Sciatic nerve (tissue), 2 donors: ENCODE measurements around the gene TRMT2A. TPM values are rescaled to one million over a fixed set of nuclear protein-coding genes. Genes with fewer than 3 reads are reported as not detected.

Source experiments
- ATAC-seq: fragments of 200-7000 bp; cut with Tn5 transposase; one replicate; pipeline ENCODE4 v1.9.1; 2020; ENCODE audit warnings: mild to moderate bottlenecking, moderate library complexity
- DNase-seq: peaks from one replicate; pipeline ENCODE4 v3.0.0-alpha.2; 2020; ENCODE audit warnings: low spot score
- intact Hi-C: fragments of 100-400 bp; cut with DNase I; formaldehyde crosslinking; loops from one replicate; pipeline ENCODE4 v1.14.2; 2022
- total RNA-seq: library from RNA; stranded (reverse); fragmentation: NEBNext Ultra II Directional; extraction: Animal tissue kit (Norgen Biotek cat#: 25700); gene quantifications from one replicate; pipeline ENCODE4 v1.2.1, GENCODE V29; 2021
- donor health status: DM: no; HTN: no; CAD: no.
- donor health status: DM: no; HTN: no; CAD: no.

The TRMT2A gene
- total RNA-seq, 1 donor from 2014 or later, result 46.8 TPM

- ATAC-seq (no peak), DNase-seq (no peak)
- intact Hi-C loops, result no loop called here
Observed at GRCh38 chr22:20126284-20127029, 9.4 kb upstream of the TRMT2A start.

GRCh38 chr22:20125201-20126174 is 8.5 kb upstream of the TRMT2A start:
- DNase-seq, result no peak
- intact Hi-C loops, result no loop called here
- no peak for ATAC-seq

DNA sequence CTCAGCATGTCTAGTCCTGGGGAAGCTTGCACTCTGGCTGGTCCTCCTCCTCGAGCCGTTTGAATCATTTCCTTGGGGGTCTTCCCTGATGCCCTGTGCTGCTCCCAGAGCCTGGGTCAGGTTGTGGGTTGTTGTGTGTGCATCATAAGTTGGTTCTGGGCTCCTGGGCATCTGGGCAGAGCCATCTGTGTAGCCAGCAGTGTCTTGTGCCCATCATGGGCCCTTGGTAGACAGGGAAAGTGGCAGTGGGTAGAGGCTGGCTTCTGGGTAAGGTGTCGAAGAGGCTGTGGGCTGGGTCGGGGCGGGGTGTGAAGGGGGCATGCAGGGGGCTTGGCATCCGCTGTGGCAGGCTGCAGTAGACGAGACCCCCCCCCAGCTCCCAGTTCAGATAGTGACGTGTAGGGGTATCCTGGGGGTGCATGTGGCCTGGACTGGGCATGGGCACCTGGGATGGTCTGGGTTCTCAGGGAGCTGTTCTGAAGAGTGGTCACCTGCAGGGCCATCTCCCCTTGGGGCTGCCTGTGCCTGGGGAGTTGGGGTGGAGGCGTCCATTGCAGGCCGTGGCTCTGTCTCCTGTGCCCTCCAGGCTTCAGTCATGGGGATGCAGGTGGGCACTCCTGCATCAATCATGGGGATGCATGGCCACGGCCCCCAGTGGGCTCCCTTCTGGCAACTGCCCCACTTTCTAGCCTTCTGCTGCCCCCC is 7.2 kb upstream of the TRMT2A start:
- intact Hi-C loops, result no loop called here
- no peak for DNase-seq
- ATAC-seq, result no peak

- intact Hi-C loops, result no loop called here
- DNase-seq (no peak), ATAC-seq (no peak)
Observed at GRCh38 chr22:20123366-20124082, 6.5 kb upstream of the TRMT2A start.

GRCh38 chr22:20121856-20122415 is 4.9 kb upstream of the TRMT2A start:
- no peak for DNase-seq
- intact Hi-C loops, result no loop called here
- no peak for ATAC-seq

DNA sequence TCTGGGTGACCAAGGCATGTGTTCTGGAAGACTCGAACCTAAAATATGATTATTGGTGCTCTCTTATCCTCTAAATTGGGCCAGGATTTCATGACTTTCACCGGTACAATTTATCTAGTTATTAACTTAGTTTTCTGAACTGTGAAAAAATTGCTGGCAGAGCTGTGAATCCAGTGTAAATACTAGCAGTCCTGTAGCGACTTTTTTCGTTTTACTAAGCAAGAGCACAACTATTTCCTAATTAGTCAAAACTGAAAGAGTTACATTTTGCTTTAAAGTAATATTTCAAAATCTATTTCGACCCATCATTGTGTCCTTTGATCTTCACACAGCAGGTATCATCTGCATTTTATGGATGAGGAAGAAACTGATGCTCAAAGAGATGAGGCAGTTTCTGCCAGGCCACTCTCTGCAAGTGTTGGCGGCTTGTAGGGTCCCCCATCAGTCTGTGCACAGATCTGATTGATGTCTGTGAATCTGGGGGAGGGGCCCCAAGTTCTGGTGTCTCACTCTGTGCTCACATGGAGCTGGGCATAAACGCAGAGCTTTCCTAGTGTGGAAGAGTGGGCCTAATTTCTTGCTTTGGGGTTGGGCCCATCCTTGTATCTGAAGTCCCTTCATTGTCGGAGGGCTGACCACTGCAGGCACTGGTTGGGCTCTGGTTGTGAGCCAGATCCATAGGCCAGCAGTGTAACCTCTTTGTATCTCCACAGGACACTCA is 1.4 kb upstream of the TRMT2A start:
- intact Hi-C loops, result no loop called here
- ATAC-seq (no peak), DNase-seq (no peak)

DNA sequence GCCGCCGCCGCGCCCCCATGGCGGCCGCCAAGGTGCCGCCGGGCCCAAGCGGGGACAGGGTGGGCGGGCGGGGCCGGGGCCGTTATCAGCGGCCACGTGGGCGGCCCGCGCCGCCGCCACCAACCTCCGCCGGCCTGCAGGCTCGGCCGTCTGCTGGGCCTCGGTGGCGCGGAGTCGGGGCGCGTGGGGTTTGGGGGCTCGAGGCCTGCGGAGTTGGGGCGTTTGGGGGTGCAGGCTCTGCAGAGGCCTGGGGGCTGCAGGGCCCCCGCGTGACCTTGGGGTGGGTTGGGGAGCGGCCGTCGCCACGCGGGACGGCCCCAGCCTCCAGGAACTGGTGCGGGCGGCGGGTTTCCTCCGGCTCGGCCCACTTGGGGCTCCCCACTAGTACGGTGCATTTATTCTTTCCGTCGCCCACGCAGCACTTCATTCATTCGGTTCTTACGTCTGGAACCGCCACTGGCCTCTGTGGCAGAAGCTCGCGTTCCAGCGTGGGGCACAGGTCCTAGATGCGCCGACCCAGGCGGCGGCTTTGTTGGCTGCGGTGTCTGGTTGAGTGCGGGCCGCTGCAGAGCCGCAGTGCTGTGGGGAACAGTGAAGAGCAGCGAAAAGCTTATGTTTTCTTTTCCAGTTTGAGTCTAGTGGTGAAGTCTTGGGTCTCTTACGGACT is 740 bp upstream of the TRMT2A start:
- intact Hi-C loops, result loop anchor here (2.0 kb wide), 1 partner anchor 31 kb away; no protein-coding TSS in a partner anchor
- ATAC-seq, result no peak
- DNase-seq, result no peak

DNA sequence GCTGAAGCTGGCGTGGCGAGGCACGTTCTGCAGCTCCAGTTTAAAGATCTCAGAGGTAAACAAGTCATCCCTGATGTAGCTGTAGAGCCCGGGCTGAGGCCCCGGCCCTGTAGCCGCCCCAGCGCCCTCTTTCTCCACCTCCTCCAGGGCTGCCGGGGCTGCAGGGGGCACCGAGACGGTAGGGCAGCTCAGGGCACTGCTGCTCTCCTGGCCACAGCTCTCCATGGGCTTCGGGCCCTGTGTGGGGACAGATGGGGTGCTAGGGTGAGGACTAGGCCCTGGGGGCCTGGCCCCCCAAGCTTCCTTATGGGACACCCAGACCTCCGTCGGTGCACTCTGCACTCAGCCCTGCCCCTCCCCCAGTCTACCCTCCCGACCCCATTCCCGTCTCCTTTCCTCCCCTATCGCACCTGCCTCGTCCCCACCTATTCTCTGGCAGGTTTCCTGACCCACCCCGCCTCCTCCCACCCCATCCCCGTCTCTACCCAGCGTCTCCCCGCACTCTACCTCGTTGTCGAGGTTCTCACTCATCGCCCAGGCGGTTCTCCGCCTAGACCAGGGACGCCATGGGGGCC is 563 bp downstream of the TRMT2A start:
- intact Hi-C loops, result loop anchor here (2.0 kb wide), 1 partner anchor 30 kb away; no protein-coding TSS in a partner anchor
- peak; percentile 14 for ATAC-seq
- peak; percentile 80 for DNase-seq

DNA sequence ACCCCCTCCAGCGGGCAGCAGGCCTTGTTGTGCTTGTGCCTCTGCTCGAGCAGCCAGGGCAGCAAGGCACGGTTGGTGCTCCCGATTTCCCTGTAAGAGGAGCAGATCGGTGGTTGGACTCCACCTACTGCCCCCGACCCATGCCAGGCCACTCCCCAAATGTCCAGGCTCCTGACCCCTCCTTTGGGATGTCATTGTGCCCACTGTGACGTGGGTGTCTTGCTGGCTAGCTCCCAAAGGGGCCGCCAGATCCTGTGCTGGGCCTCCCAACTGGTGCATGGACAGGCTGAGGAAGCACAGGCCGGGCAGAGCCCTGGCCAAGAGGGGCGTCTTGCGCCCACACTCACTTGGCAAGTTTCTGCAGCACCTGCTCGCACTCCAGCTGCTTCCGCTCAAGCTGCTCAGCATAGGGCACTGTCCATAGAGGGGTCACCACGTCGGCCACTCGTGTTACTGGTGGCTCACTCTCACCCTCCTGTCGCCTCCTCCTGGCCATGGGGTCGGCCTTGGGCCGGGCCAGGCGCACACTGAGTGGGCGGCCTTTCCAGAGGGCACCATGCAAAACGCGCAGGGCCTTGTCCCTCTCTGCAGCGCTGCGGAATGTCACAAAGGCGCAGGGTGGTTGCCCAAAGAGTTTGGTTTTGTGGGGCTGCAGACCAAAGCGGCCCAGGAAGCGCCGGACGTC is 1.2 kb downstream of the TRMT2A start, which contains the start of gene RANBP1:
Gene RANBP1 (plus strand): TSS at position 414 of the 685 bp plus-strand sequence. CDS start 81 bp downstream, at position 495.
- intact Hi-C loops, result loop anchor here (2.0 kb wide), 1 partner anchor 29 kb away; no protein-coding TSS in a partner anchor
- ATAC-seq (no peak), DNase-seq (no peak)

DNA sequence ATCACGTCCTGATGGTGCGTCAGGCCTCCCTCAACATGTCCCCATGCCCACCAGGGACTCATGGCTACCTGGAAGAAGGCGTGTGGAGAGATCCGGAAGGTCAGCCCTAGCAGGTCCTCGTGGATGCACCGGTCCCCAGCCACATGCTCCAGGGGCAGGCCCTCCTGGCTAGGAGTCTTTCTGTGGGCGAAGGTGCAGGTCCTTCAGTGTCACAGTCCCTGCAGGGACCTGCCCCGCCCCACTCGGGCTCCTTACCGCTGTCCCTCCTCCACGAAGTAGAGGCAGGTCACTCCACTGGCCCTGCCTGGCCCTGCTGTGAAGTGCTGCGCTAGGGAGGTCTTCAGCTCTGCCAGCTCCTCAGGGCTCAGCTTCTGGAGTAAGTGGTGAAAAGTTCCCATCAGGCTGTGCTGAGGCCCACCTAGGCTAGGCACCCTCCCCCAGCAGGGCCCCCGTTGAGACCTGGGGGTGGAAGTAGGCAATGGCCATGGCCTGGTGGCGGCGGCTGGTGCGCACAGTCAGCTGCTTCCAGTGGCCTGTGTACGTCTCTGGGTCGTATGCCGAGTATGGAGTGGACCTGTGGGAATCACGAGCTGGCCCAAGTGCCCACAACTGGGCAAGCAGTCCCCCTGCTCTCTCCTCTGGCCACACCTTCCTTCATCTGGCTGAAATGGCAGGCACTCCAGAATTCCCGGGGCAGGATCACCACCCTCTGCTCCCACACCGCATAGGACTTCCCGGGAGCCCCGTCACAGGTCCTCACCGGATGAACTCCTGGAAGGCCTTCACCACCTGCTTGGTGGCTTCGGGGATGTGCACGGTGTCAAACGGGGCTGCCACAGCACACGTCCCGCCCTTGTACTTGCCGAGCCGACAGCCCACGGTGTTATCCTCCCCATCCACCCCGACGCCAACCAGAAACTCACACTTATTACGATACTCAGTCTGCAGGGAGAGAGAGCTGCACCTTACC is 2.2 kb downstream of the TRMT2A start:
- no peak for DNase-seq
- ATAC-seq, result no peak
- intact Hi-C loops, result no loop called here

DNA sequence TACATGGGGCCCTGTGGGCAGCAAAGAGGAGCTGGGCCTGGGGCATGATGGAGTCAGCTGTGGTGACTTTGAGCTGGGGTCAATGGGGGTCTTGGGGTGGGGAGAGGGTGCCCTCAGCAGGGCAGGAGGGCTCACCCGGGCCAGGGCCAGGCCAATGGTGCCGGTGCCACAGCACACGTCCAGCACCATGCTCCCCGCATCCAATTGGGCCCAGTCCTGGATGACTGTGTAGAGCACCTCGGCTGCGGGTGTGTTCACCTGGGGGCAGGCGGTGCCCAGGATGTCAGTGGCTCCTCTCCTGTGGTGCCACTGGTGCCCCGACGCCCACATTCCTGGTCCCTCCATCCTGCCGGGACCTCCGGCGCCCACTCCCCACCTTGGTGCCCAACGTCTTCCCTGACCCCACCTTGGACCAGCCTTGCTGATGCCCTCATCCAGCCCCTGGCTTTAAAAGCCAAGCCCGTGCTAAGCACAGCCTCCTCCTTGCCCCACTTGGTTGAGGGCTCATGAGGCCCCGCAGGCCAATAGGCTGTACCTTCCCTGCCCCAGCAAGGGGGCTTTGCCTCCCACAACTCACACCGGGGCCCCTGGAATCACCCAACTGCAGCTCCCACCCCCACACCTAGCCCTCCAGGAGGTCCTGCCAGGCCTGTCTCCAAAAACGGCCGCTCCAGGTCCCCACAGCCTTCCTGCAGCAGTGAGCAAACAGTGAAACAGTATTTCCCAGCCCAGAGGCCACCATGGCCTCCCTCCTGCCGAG is 3.3 kb downstream of the TRMT2A start:
- intact Hi-C loops, result no loop called here
- DNase-seq (no peak), ATAC-seq (no peak)

DNA sequence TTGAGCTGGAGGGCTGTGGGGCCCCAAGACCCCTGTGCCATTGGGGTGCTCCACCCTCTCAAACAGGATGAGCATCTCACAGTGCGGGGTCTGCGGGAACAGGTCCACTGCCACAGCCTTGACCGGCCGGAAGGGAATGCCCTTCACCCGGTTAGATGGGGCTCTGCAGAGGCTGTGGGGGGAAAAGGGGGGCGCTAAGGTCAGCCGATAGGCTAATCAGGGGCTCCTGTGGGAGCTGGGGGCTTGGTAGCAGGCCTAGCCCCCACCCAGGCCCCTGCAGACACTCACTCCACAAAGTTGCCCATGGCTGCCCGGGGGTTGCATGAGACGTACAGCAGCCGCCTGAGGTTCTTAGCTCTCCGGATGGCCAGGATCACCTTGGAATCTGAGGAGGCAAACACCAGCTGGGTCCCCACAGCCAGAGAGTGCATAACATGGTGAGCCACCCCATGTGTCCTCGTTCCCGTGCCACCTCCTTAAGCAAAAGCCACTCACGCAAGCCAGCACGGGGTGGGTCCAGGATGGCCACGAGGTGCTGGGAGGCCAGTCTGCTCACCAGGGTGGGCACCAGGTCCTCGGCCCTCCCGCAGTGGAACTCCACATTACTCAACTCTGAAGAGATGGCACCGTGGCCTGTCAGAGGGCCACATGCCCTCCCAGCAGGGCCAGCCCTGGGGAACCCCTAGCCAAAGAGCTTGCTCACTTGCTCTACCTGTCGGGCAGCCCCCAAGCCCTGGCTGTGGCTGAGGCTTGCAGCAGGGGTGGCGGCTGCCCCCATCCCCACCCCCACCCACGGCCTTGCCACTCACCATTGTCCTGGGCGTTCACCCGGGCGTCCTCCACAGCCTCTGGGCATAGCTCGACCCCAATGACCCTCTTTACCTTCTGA is 4.2 kb downstream of the TRMT2A start:
- ATAC-seq, result no peak
- intact Hi-C loops, result no loop called here
- DNase-seq, result no peak
